Activated CD8-positive, alpha-beta memory T cell treated with anti-CD3 and anti-CD28 coated beads for 24 hours (primary cell): ENCODE measurements around the gene NPW.
"Not testable (repeated sequence)": the region's sequence is repeated elsewhere in the genome, so short reads cannot be mapped to it uniquely, and the experiment has no call there.

Experiments used
- DNase-seq: peaks from one replicate; pipeline ENCODE4 v3.0.0-alpha.2; 2020

NPW gene

GRCh38 chr16:2002406-2003230 is 17.0 kb upstream of the NPW start:
- DNase-seq = no peak

GRCh38 chr16:2003231-2003826 is 16.3 kb upstream of the NPW start:
- DNase-seq = no peak

DNA sequence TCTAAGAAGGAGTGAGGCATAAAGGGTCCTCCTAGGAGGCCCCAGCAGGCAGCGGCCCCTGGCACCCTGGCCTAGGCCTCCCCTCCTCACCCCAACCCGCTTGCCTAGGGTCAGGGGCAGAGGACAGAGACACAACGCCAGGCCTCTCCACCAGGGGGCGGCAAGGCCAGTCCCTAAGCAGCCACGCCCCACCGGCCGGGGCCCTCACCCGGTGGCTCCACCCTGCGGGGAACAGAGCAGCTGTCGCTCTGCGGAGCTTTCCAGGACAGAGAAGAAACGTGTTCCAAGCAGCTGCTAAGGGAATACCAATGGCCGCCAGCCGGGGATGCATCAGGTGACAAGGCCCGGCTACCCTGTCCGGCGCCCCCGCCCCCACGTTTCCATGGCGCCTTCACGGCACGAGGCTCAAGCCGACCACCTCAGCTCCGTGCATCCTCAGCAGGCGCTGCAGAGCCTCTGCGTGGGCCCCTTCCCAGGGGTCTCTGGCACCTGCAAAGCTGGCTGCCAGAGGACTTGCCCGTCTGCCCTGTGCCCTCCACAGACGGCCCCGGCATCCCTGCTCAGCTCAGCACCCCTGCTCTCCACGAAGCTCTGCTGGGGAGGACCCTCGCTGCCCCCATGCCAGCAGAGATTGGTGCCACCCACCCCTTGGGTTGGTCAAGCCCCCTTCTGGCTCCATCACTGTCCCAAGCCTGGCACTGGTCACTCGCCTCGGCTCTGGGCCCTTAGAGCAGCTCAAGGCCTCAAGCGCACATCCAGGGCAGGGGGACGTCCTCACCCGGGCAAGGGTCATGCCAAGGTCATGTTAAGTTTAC is 15.6 kb upstream of the NPW start:
- peak; percentile 94 for DNase-seq

DNA sequence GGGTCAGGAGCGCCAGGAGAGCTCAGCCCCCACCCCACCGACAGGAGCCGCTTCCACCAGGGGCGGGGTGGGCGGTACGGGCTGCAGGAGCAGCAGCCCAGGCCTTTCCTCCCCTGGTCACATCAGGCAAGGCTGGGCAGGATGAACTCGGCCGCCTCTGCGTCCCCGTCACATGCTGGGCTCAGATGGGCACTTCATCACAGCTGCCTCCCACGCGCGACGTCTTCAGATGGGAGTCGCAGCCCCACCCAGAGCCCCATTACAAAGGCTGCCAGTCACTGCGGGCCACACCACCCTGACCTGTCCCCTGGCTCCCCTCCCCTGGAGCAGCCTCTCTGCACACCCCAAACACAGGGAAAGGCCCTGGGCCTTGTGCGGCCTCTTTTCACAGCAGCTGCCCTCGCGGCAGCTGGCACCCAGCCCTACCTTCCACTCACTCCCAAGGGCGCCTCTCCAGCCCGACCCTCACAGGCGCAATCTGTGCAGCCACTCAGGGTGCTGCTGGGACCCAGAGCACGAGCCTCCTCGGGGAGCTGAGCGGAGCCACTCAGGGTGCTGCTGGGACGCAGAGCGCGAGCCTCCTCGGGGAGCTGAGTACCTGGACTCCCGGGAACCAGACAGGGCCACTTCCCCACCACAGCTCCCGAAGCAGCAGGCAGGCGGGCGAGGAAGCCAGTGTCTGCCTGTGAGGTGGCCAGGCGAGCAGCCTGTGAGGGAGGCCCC is 14.6 kb upstream of the NPW start:
- no peak for DNase-seq

- peak; percentile 55 for DNase-seq
Measured at GRCh38 chr16:2005646-2006045, 13.9 kb upstream of the NPW start.

- DNase-seq = no peak
Measured at GRCh38 chr16:2006317-2006716, 13.3 kb upstream of the NPW start.

DNA sequence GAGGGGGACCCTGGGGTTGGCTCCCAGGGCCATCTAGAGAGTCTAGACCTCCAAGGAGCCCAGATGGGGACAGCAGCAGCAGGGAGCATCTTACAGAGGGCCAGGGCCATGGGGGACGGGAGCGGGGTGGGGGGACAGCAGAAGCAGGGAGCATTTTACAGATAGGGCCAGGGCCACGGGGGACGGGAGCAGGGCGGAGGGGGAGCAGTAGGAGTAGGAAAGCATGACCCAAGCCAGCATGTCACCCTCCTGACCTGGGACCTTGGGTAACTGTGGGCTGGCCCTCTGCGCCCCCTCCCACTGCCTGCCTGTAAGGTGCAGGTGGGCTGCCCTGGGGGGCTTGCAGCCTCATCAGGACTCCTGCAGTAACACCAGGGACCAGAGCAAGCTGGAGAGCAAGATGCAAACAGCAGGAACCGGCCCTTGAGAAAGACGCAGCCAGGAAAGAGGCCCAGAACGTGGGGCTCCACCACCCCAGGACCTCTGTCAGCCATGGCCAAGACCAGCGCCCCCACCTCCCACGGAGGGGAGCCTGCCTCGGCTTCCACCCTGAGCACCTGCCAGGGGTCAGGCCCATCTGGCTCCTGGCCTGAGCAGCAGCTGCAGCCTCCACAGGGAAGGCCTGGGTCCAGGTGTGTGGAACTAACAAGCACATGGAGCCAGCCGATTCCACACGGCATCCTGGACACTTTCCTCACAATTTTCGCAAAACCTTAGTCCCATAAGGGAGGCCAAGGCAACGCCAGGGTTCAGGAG is 12.3 kb upstream of the NPW start:
- no peak for DNase-seq

GRCh38 chr16:2008009-2008526 is 11.5 kb upstream of the NPW start:
- DNase-seq = peak; percentile 71

- DNase-seq = peak; percentile 78
Measured at GRCh38 chr16:2008631-2009163, 10.9 kb upstream of the NPW start.

- peak; percentile 74 for DNase-seq
Measured at GRCh38 chr16:2009164-2009711, 10.3 kb upstream of the NPW start.

DNA sequence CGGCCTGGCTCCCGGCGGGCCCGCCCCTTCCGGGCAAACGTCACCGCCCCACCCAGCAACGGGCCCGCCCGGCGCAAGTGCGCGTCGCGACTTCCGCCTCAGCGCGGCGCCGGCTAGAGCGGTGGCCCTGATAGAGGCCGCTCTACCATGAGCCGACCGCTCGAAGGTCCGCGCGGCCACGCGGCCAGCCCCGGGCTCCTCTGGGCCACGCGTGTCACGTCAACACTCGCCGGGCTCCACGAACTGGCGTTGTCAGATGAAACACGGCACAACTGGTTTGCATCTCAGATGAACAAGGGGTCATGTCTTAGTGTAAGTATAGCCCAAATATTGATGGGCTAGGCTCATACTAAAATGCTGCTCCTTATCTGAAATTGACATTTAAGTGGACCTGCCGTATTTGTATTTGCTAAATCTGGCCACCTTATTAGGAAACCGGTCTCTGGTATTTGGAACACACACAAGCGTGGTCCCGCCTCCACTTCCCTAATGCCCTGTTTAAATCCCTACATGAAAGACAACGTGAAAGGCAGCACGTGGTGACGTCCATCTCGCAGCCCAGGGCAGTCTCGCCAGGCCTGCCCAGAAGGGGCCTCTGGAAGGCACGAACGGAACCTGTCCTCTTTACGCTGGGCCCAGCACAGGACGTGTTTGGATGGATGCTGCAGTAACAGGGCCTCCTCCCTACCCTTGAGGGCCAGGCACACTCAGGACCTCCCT is 9.6 kb upstream of the NPW start, which contains the start of gene ZNF598:
ZNF598 (minus strand) TSS at position 31 of the 720 bp plus-strand sequence.
- peak; percentile 92 for DNase-seq

GRCh38 chr16:2011726-2012125 is 7.9 kb upstream of the NPW start:
- DNase-seq = not testable (repeated sequence)

DNA sequence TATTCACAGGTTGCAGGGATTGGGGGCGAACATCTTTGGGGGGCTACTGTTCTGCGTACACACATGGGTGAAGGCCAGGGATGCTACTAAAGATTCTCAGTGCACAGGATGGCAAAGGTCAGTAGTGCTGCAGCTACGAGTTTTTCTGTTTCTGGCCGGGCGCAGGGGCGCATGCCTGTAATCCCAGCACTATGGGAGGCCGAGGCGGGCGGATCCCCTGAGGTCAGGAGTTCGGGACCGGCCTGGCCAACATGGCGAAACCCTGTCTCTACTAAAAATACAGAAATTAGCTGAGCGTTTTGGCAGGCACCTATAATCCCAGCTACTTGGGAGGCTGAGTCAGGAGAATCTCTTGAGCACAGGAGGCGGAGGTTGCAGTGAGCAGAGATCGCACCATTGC is 6.1 kb upstream of the NPW start:
- no peak for DNase-seq

- no peak for DNase-seq
Measured at GRCh38 chr16:2015117-2015946, 4.3 kb upstream of the NPW start.

DNA sequence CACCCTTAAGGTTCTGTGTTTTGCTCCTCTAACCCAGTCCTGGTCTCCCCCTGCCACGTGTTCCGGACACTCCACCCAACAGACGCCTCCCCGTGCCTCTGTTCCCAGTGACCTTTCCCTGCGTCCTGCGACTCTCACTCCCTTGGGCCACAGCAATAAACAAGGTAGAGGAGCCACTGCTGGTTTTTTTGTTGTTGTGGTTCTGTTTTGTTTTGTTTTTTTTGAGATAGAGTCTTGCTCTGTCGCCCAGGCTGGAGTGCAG is 3.7 kb upstream of the NPW start:
- no peak for DNase-seq

DNA sequence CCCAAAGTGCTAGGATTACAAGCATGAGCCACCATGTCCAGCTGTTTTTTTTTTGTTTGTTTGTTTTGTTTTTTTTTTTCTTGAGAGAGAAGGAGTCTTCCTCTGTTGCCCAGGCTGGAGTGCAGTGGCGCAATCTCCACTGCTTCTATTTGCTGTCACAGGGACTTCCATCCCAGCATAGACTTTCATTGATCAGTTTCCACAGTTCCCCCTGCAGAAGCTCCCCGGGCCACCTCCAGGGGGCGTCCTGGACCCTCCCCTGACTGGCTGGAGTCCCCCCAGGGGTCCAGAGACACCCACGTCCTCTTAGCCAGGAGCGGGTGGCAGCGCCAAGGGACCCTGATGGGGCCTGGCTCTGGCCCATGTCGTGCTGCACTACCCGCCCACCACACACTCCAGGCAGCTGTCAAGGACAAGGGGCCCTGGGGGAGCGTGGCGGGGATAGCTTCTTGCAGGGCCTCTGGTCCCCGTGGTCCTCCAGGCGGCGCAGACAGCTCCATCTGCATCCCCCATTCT is 3.1 kb upstream of the NPW start:
- no peak for DNase-seq

DNA sequence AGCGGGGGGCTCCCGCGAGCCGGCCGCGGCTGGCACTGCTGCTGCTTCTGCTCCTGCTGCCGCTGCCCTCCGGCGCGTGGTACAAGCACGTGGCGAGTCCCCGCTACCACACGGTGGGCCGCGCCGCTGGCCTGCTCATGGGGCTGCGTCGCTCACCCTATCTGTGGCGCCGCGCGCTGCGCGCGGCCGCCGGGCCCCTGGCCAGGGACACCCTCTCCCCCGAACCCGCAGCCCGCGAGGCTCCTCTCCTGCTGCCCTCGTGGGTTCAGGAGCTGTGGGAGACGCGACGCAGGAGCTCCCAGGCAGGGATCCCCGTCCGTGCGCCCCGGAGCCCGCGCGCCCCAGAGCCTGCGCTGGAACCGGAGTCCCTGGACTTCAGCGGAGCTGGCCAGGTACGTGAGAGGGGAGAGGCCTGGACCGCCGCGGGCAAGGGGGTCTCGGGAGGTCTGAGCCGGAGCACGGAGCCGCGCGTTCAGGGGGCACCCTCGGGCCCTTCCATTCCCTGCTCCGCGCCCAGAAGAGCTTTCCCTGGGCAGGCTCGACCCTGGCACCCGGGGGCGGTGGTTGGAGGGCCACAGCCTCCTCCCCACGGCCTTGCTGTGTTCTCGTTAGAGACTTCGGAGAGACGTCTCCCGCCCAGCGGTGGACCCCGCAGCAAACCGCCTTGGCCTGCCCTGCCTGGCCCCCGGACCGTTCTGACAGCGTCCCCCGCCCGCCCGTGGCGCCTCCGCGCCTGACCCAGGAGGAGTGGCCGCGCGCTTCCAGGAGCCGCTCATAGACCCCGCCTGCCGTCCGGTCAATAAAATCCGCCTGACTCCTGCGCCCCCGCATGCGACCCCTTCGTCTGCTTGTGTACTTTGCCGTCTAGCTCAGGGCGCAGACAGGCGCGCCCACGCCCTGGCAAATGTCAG is 591 bp downstream of the NPW start:
- DNase-seq = no peak

- no peak for DNase-seq
Measured at GRCh38 chr16:2022723-2023091, 3.1 kb downstream of the NPW start.
